Ramos (cell line): Measurements from ENCODE around the gene MYO1E.

Experiments
- in situ Hi-C: fragments of 300-500 bp; cut with MboI; formaldehyde crosslinking; loops from one replicate; pipeline ENCODE4 v1.14.3; 2022; ENCODE audit warnings: low sequenced_read_pairs; ENCODE audit not compliant: unreplicated experiment

MYO1E gene

DNA sequence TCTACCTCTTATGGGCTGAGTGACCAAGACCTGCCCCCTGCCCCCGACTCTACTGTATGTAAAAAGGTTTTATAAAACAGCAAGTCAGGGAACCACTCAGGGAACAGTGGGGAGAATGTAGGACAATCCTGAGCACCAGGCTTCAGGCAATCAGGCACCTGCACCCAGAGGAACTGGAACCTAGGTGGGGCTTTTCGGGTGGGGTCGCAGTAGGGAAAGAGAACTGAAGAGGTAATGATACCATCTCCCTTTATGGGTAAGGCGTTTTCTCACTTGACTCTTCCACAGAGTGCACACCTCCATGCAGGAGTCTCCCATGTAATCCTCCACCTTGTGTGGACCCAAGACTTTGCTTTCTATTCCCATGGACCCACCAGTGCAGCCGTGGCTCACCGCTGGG, 45.8 kb downstream of the MYO1E start:
- in situ Hi-C loops = no loop called here

DNA sequence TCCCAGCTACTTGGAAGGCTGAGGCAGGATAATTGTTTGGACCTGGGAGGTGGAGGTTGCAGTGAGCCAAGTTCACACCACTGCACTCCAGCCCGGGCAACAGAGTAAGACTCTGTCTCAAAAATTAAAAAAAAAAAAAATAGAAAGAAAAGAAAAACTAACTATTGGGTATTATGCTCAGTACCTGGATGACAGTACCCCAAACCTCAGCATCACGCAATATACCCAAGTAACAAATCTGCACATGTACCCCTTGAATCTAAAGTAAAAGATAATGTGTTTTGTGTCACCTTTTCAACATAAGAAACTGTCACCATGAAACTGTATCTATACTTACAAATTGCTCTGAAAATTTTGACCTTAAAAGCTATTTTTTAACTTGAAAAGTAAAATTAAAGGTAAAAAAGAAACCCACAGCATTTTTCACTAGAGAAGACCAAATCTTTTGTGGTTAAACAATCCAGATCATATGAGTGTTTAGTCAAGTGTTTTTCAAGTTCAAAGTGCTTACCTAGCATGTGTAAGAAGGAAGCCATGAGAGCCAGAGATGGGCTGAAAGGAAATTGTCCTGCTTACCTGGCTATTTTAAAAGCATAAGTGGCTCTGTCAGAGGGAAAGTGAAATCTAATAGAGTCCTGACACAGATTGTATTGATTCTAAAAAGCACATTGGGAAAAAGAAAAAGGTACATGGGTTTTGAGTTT, 50.5 kb downstream of the MYO1E start:
- in situ Hi-C loops = no loop called here

DNA sequence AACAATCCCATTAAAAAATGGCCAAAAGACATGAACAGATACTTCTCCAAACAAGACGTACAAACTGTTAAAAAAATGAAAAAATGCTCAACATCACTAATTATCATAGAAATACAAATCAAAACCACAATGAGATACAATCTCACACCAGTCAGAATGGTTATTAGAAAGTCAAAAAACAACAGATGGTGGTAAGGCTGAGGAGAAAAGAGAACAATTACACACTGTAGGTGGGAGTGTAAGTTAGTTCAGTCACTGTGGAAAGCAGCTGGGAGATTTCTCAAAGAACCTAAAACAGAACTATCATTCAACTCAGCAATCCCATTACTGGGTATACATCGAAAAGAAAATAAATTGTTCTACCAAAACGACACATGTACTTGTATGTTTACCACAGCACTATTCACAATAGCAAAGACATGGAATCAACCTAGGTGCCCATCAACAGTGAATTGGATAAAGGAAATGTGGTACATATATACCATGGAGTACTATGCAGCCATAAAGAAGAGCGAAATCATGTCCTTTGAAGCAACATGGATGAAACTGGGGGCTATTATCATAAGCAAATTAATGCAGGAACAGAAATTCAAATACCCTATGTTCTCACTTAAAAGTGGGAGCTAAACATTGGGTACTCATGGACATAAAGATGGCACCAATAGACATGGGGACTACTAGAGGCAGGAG, 51.5 kb downstream of the MYO1E start:
- in situ Hi-C loops = no loop called here

DNA sequence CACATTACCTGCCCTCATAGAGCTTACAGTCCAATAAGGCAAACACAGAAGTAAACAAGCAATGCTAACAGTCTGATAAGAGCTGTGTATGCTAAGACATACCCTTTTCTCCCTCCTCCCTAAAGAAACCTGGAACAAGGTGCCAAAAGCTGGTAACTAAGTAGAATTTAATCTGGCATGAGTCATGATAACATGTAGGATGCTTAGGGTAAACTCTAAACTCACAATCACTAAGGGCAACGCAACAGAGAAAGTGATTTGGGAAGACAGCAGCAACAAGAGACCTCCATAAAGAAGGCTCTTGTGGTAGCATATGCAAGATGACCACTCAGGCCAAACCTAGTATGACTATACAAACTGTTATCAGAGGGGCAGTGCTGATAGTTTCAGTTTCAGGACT, 55.5 kb downstream of the MYO1E start:
- in situ Hi-C loops = no loop called here

DNA sequence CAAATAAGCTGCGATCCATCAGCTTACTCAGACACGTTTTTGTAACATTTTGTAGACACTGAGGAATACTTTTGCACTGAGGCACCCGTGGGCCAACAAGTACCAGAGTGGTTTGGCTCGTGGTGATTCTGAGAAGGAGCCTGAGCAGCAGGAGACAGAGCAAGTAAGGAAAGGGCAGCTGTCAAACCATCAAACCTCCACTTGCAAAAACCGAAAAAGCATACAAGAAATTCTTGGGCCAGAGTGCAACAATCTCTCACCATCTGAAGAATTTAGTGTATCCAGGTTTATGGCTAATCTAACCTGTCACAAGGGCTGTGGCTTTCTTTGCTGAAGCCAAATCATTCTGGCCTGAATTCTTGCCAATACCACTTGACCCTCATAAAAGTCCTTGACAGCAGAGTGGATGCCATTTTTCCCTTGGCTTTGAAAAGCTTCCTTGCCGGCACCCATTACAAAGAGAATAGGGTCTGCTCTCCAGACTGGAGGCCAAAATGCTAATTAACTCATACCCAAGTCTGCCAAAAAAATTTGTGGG, 56.7 kb downstream of the MYO1E start:
- in situ Hi-C loops = no loop called here

DNA sequence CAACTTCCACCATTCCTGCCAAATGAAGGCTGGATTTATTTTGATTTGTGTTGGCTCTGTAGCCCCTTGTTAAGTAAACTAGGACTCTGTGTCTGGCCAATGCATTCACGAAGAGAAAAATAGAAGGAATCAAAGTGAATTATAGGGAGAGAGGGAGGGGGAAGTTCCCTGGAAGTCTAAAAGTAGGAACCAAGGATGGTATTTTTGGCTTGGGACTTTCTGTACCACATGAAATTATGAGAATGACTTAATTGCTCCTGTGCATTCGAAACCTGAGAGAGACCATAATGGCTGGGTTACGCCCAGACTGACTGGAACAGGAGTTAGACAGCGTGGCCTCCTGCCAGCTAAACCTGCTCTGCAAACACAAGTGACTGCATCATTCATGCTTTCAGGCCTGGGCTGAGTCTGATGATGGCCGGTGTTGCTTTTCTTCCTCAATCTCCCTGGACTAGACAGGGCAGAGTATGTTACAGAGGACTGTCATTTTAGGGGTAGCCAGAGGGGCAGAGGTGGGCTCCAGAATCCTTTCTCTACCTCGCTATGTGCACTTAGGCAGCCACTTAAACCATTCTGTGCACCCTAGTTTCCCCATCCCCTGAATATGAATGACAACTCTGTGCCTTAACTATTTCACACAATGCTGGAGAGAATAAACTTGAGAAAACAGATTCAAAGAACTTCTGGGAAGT, 58.9 kb downstream of the MYO1E start:
- in situ Hi-C loops = no loop called here

DNA sequence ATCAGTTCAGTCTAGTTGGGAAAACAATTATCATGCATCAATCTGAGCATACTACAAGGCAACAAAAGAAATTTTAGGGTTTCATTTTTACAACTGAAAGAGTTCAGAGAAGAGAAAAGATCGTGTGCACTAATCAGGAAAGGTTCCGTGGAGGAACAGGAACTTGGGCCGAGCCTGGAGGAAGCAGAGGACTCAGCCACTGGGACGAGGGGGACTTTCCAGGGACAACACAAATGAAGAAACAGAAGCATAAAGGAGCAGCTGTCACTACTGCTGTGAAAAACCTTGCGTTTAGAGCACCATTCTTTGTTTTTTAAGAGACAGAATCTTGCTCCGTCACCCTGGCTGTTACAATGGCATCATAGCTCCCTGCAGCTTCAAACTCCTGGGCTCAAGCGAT, 60.5 kb downstream of the MYO1E start:
- in situ Hi-C loops = no loop called here

DNA sequence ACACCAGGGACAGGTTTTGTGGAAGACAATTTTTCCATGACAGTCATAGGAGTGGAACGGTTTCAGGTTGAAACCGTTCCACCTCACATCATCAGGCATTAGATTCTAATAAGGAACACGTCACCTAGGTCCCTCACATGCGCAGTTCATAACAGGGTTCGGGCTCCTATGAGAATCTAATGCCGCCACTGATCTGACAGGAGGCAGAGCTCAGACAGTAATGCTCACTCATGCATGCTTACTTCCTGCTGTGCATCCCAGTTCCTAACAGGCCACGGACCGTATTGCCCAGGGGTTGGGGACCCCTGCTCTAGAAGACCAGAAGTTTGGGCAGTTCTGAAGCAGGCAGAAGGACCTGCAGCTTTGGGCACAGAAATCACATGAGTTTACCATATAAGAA, 61.5 kb downstream of the MYO1E start:
- in situ Hi-C loops = no loop called here

DNA sequence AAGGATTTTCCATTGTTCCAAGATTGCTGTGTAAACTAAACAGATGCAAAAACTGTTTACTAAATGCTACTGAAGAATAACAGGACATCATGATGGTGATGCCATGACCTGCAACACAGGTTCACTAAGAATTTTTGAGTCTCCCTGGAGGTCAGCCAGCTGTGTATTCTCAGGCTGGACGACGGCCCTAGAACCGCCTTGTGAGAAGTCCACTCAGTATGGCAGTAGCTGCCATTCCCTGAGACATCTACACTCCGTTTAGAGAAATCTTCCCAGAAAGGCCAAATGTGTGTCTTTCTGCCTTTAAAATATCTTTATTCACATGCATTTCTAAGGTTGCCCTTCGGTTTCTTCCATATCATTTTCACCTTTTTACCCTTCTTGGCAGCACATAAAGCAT, 63.3 kb downstream of the MYO1E start:
- in situ Hi-C loops = no loop called here

DNA sequence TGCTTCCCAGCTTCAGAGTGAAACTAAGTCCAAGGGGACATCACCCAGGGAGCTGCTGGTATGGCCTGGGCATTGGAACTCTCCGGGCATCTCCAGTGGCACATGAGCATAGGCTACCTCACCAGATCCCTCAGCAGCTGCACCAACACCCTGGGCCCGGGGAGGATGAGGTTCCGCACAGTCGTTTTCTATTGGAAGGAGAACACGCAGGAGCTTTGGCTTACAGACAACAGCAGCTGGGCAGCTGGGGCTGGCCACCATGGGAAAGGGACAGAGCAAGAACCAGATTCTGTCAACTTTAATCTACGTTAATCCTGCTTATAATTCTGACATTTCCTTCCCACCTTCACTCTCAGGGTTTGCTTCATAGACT, 65.5 kb downstream of the MYO1E start:
- in situ Hi-C loops = no loop called here

DNA sequence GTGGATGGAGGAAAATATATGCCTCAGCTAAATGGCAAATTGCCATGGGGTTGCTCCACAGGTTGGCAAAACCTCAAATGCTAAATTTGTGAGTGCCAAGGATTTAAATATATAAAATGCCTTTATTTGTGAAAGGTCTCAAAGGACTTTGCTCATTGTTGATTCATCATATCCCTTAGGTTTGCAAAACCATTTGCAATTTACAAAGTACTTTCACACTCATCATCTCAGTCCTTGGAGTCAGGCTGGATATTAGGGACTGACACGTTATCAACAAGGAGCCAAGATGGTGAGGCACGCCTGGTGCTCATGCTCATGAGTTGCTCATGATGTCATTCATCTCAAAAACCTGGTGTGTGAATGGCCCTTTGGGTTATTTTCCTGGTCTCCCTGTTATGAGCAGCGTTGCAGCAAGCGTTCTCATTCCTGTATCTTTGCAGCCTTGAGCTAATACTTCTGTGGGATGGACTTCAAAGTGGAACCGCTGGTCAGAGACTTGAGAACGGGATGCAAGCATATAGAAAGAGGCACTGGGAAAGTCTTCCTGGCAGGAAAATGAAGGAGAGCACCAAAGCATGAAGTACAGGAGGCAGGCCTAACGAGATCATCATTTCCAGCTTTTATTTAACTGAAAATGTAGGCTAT, 66.0 kb downstream of the MYO1E start:
- in situ Hi-C loops = no loop called here

DNA sequence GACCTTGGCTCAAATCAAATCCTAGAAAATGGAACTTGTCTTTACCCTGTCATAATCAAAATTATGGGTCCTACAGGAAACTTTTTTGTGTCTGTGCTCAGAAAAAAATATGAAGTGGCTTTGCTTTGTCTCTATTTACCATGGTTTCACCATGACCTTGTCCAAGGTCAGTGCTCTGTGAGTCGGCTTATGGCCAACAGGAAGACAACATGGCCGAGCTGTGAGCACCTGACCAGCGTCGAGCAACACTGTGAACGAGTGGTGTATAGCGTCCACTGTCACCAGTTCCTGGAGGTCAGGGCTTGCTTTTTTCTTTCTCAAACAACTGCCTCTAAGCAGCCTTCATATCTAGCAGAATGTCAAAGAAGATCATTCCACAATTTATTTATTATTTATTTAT, 67.9 kb downstream of the MYO1E start:
- in situ Hi-C loops = no loop called here

DNA sequence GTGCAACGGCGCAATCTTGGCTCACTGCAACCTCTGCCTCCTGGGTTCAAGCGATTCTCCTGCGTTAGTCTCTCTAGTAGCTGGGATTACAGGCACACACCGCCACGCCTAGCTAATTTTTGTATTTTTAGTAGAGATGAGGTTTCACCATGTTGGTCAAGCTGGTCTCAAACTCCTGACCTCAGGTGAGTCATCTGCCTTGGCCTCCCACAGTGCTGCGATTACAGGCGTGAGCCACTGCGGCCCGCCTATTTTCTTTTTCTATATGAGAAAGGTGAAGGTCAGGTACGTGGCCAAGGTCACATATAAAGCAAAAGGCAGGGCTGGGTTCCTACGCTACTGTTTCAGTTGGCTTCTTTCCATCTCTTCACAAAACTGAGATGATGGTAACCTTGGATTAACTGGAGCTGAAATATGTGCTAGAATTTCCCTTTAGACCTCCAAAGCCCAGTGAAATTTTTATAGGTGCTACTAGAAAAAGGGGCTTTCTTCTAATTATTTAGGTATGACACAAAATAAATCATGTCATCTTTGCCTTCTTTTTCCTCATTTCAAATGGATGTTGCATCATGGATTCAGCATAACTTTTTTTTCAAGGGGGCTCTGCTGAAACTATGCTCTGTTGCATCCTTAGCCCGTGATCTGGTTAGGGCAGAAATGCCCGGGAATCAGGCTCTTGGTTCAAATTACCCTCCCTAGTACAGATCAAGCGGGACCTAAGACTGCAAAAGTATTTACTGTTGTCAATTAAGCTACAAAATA, 68.5 kb downstream of the MYO1E start:
- in situ Hi-C loops = no loop called here

DNA sequence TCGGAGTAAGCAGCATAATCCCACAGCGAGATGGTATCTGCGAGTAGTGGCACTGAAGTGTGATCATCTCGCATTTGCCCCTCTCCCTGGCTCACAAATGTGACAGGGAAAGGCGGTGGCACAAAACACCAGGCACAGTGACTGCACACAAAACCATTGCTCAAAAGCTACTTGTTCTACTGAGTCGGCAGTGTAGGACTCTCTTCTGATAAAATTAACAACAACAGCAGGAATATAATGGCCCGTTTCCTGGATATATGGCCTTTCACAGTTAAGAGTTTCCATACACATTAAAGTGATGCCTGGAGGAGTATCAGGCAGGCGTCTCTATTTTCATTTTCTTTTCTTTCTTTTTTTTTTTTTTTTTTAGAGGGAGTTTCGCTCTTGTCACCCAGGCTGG, 69.0 kb downstream of the MYO1E start:
- in situ Hi-C loops = no loop called here

DNA sequence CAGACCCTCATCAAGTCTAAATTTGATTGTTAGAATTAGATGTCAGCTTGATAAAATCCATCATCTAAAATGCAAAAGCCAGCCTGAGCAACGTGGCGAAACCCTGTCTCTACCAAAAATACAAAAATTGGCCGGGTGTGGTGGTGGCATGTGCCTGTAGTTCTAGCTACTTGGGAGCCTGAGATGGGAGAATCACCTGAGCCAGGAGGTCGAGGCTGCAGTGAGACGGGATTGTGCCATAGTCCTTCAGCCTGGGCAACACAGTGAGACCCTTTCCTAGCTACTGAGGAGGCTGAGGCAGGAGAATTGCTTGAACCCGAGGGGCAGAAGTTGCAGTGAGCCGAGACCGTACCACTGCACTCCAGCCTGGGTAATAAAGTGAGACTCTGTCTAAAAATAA, 69.5 kb downstream of the MYO1E start:
- in situ Hi-C loops = no loop called here

DNA sequence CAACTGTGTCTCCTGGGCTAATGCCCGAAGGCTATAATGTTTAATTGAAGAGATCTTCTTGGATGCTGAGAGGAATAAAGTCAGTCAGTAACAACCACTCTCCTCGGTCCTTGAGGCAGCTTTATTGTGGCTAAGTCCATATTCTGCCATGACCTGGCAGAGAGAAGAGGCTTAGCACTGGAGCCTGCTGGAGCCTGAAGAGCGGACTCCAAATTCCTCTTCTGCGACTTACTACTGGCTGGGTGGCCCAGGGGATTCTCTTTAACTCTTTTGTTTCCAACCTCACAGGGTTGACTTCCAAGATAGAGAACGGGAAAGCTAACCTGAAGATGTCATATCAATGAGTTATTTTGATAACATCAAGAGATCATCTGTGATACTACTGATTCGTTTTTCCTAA, 71.1 kb downstream of the MYO1E start:
- in situ Hi-C loops = no loop called here

DNA sequence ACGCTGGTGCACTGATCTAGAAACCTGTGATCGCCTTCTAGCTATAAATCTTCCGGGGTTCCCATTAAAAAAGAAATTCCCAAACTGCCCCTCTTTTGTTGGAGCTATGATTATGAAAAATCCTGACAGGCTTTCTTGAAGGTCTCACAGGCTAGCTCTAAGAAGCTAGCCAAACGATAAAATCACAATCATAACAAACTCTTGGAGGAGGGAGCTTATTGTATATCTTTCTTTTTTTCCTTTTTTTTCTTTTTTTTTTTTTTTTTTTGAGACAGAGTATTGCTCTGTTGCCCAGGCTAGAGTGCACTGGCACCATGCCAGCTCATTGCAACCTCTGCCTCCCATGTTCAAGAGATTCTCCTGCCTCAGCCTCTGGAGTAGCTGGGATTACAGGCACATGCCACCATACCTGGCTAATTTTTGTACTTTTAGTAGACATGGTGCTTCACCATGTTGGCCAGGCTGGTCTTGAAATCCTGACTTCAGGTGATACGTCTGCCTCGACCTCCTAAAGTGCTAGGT, 72.0 kb downstream of the MYO1E start:
- in situ Hi-C loops = no loop called here

DNA sequence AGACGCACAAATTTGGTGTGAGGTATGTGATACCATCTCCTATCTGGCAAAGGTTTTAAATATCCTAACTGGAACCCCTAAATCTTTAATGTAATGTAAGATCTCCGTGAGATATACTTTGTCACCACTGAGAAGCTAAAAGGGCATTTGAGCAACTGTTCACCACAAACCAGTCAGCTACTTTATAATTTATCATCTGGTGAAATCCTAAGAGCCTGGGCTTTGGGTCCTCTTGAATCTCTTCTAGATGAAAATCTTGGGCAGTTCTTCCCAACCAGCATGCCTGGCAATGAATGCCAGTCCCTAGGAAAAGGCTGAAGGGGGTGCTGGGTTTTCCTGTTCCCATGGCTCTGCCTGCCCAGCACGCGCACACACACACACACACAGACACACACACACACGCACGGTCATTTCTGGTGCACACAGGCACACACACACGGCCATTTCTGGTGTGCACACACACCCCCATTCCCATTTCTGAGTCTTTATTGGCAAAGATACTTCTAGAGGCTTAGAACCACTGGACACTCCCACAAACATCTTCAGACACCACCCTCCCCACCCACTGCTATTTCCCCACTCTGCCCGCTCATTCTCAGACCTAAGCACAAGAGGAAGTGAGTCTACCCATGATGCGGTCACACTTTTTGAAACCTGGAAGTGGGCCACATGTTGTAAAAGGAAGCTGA, 72.6 kb downstream of the MYO1E start:
- in situ Hi-C loops = no loop called here

DNA sequence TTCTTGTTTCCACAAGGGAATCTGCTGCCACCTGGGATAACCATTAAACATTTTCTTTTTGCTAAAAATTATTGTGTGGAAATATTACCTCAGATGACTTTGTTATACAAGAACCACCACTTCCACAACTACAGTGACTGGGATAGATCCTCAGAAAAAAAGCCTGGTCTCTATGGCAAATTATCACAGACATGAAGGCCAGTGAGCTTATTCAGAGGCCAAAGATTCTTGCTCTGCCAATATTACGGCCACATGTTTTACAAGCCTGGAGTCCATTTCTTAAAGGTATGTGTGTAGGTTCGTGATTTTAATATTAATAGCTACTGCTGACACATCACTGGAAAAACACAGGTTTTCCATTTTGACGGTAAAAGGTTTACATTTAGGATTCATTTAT, 73.8 kb downstream of the MYO1E start:
- in situ Hi-C loops = no loop called here
